Tongue (tissue), 2 donors: Measurements from ENCODE around the gene SLC5A11. TPM values are rescaled to one million over a fixed set of nuclear protein-coding genes. Genes with fewer than 3 reads are reported as not detected.
"Not testable (repeated sequence)": the region's sequence is repeated elsewhere in the genome, so short reads cannot be mapped to it uniquely, and the experiment has no call there.

ENCODE experiments used
- DNase-seq: peaks from one replicate; pipeline ENCODE4 v3.0.0-alpha.2; 2015
- total RNA-seq: library from RNA; depleted of rRNA; stranded (reverse); fragments of >200 nt; gene quantifications from one replicate; pipeline ENCODE4 v1.2.3, GENCODE V29; 2014

SLC5A11 gene
- not detected for total RNA-seq

GRCh38 chr16:24845726-24846547, at the start of gene SLC5A11:
Gene SLC5A11 (plus strand): TSS chr16:24845963. CDS start chr16:24858644, 12,681 bp downstream.
- no peak for DNase-seq

- no peak for DNase-seq
Observed at GRCh38 chr16:24800586-24800985, 45.2 kb upstream of the SLC5A11 start.

GRCh38 chr16:24801761-24802302, 43.9 kb upstream of the SLC5A11 start:
- no peak for DNase-seq

- no peak for DNase-seq
Observed at GRCh38 chr16:24805484-24805883, 40.3 kb upstream of the SLC5A11 start.

GRCh38 chr16:24807301-24807700, 38.5 kb upstream of the SLC5A11 start:
- no peak for DNase-seq

GRCh38 chr16:24810951-24811843, 34.6 kb upstream of the SLC5A11 start:
- no peak for DNase-seq

GRCh38 chr16:24812813-24813212, 33.0 kb upstream of the SLC5A11 start:
- not testable (repeated sequence) for DNase-seq

GRCh38 chr16:24815021-24815420, 30.7 kb upstream of the SLC5A11 start:
- DNase-seq = no peak

GRCh38 chr16:24816688-24817087, 29.1 kb upstream of the SLC5A11 start:
- DNase-seq = no peak

GRCh38 chr16:24819462-24820040, 26.2 kb upstream of the SLC5A11 start:
- no peak for DNase-seq

- no peak for DNase-seq
Observed at GRCh38 chr16:24820522-24820921, 25.2 kb upstream of the SLC5A11 start.

GRCh38 chr16:24821129-24821528, 24.6 kb upstream of the SLC5A11 start:
- DNase-seq = no peak

GRCh38 chr16:24822542-24822941, 23.2 kb upstream of the SLC5A11 start:
- DNase-seq = no peak

- DNase-seq = no peak
Observed at GRCh38 chr16:24822974-24823373, 22.8 kb upstream of the SLC5A11 start.

GRCh38 chr16:24825696-24826095, 20.1 kb upstream of the SLC5A11 start:
- peak; percentile 45 for DNase-seq

GRCh38 chr16:24826096-24826690, 19.6 kb upstream of the SLC5A11 start:
- no peak for DNase-seq

- DNase-seq = no peak
Observed at GRCh38 chr16:24826817-24827566, 18.8 kb upstream of the SLC5A11 start.

- DNase-seq = no peak
Observed at GRCh38 chr16:24829153-24829552, 16.6 kb upstream of the SLC5A11 start.

- DNase-seq = no peak
Observed at GRCh38 chr16:24833352-24833751, 12.4 kb upstream of the SLC5A11 start.

GRCh38 chr16:24834459-24835335, 11.1 kb upstream of the SLC5A11 start:
- no peak for DNase-seq
